ENCODE data around the gene DHRS3.

- no peak for TF ChIP-seq CTCF (conservative IDR thresholded peaks at IDR 0.05 in 1 of 2, IDR thresholded peaks at IDR 0.05 in 1 of 2; ENCODE audit: extremely low read depth in 1 of 2, insufficient read depth in 1 of 2, low read depth in 1 of 2, low read length in 2 of 2)
- TF ChIP-seq EZH2 (IDR thresholded peaks at IDR 0.05; ENCODE audit: borderline replicate concordance, low read length) = no peak
Measured at GRCh38 chr1:12539320-12539704, 78.7 kb downstream of the DHRS3 start.
